Uterus (tissue), 2 donors: ENCODE results near the gene UFSP2.

Experiments
- CTCF ChIP-seq, 4 experiments: fragments of 200-600 bp in 2 of 4; fragments of 450-650 bp in 2 of 4; sonication (generic) in 2 of 4; IDR thresholded peaks; one replicate each; pipeline ENCODE4 v1.5.1; 2016 to 2019; ENCODE audit warnings: antibody characterized with exemption in 4 of 4, mild to moderate bottlenecking in 2 of 4, moderate library complexity in 1 of 4
- POLR2A ChIP-seq, 2 donors: fragments of 450-650 bp; IDR thresholded peaks; one replicate each; pipeline ENCODE4 v1.6.1; 2016; ENCODE audit warnings: antibody characterized with exemption in 2 of 2, mild to moderate bottlenecking in 1 of 2, moderate library complexity in 1 of 2

DNA sequence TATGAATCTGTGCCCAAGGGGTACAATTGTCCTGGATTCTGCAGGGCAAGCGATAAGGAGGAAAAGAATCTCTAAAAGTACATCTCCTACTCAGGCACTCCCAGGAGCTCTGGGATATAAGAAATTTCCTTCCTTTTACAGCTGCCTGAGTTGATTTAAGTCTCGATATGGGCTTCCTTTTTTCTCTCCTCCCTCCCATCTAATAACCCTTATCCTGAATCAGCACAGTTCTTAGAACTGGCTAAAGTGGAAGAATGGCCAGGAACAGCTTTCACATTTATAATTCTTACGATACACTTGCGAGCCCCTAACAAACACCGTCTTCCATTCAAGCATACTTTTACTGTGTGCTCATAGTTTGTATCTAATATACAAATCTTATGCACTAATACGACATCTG, 51.2 kb downstream of the UFSP2 start:
- TF ChIP-seq CTCF (IDR thresholded peaks at IDR 0.05), result no peak
- no peak for TF ChIP-seq POLR2A (IDR thresholded peaks at IDR 0.05)
